ENCODE results near the gene ASPDH.

ASPDH gene

DNA sequence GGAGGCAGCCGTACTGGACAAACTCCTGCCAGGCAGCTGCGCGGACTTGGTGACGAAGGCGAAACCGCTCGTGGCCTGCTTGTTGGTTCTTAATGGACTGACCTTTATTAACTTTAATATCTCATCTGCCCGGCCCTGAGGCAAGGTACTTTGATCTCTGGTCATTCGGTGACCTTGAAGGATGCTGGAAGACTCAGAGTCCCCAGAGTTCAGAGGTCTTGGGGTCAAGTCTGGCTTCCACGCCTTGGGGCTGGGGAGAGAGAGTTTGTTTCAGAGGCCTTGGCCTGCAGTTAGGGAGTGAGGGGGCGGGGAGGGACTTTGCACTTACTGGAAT, 47.0 kb downstream of the ASPDH start:
- DNase-seq (ENCODE audit: extremely low spot score): no peak
- POLR2A ChIA-PET: interaction anchor here (0.6 kb wide), 1 partner anchor 39 kb away, joined by 3 read pairs; no protein-coding TSS in a partner anchor
- TF ChIP-seq, protein P1, sequence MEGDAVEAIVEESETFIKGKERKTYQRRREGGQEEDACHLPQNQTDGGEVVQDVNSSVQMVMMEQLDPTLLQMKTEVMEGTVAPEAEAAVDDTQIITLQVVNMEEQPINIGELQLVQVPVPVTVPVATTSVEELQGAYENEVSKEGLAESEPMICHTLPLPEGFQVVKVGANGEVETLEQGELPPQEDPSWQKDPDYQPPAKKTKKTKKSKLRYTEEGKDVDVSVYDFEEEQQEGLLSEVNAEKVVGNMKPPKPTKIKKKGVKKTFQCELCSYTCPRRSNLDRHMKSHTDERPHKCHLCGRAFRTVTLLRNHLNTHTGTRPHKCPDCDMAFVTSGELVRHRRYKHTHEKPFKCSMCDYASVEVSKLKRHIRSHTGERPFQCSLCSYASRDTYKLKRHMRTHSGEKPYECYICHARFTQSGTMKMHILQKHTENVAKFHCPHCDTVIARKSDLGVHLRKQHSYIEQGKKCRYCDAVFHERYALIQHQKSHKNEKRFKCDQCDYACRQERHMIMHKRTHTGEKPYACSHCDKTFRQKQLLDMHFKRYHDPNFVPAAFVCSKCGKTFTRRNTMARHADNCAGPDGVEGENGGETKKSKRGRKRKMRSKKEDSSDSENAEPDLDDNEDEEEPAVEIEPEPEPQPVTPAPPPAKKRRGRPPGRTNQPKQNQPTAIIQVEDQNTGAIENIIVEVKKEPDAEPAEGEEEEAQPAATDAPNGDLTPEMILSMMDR (IDR thresholded peaks at IDR 0.05; ENCODE audit: control extremely low read depth, extremely low read depth, low read depth, missing control alignments): no peak
- CTCF ChIA-PET: interaction anchor here (0.8 to 3.9 kb wide), 6 partner anchors 8 to 229 kb away, joined by 3 to 16 read pairs (median 4); no protein-coding TSS in a partner anchor

DNA sequence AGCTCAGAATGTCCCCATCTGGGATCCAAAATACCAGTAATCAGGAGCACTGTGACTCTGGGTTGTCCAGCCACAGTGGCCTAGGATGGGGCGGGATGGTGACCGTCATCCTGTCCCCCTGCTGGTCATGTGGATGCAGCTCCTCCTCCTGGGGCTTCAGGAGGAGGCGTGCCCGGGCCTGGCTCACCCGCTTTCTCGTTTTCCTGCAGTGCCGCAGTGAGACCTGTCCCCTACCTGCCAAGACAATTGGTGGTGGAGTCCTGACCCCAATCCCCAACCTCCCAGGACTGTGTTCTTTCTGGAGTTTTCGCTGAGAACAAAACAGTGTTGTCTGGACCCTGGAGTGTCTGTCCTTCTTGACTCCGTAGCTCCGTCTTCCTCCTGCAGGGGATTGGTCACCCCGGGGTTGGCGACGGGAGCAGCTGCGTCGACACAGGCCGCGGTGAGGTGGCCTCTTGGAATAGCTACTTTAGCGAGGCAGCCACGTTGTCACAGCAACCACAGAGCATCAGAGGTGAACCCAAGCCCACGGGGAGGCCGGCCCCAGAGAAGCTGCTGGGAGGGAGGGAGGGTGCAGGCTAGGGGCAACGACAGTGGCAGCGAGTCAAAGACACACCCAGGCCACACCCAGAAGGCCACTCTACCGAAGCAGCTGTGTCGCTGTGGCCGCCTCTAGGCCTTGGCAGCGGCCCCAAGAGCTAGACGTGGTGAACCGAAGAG, 47.6 kb downstream of the ASPDH start:
- TF ChIP-seq, protein P1 (IDR thresholded peaks at IDR 0.05; ENCODE audit: control extremely low read depth, extremely low read depth, low read depth, missing control alignments): no peak
- DNase-seq (ENCODE audit: extremely low spot score): no peak
- POLR2A ChIA-PET: no interaction called here
- CTCF ChIA-PET: interaction anchor here (0.8 to 3.9 kb wide), 8 partner anchors 9 to 228 kb away, joined by 3 to 16 read pairs (median 4); no protein-coding TSS in a partner anchor

DNA sequence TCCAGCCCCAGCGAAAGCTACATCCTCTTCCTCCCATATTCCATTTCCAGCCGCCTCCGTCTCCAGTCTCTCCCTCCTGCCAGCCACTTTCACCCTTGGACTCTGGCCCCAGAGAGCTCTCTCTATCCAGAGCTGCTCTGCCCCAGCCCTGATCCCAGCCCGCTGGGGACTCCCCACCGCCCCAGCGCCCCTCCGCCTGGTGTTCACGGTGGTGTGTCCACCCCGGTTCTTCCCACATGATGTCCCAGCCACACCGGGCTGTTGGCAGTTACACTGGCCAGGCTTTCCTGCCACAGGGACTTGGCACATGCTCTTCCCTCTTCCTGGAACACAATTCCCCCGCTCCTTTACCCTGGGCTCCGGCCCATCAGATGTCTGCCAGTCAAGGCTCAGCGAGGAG, 48.7 kb downstream of the ASPDH start:
- ChIA-PET CTCF (interaction anchor here (0.7 to 3.9 kb wide), 3 partner anchors 71 to 96 kb away, joined by 3 to 16 read pairs (median 3); no protein-coding TSS in a partner anchor), POLR2A (no interaction called here)
- no peak for DNase-seq (ENCODE audit: extremely low spot score)
- TF ChIP-seq, protein P1 (IDR thresholded peaks at IDR 0.05; ENCODE audit: control extremely low read depth, extremely low read depth, low read depth, missing control alignments): no peak

DNA sequence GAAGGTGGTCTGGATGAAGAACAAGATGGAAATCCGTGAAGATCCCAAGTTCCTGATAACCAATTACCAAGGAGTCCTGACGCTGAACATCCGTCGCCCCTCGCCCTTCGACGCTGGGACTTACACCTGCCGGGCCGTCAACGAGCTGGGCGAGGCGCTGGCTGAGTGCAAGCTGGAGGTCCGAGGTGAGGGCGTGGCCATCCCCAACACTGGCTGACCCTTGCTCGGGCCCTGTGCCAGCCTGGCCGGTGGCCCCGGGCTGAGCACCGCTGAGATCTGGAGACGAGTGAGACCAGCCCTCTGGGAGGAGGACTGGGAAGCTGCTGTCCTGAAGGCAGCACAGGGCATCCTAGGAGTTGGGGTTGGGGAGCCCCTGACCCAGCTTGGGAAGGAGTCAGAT, 49.4 kb downstream of the ASPDH start:
- ChIA-PET CTCF (interaction anchor here (0.9 to 3.9 kb wide), 3 partner anchors 96 to 107 kb away, joined by 3 to 16 read pairs (median 3); no protein-coding TSS in a partner anchor), POLR2A (no interaction called here)
- TF ChIP-seq, protein P1 (IDR thresholded peaks at IDR 0.05; ENCODE audit: control extremely low read depth, extremely low read depth, low read depth, missing control alignments): no peak
- DNase-seq (ENCODE audit: extremely low spot score): no peak

DNA sequence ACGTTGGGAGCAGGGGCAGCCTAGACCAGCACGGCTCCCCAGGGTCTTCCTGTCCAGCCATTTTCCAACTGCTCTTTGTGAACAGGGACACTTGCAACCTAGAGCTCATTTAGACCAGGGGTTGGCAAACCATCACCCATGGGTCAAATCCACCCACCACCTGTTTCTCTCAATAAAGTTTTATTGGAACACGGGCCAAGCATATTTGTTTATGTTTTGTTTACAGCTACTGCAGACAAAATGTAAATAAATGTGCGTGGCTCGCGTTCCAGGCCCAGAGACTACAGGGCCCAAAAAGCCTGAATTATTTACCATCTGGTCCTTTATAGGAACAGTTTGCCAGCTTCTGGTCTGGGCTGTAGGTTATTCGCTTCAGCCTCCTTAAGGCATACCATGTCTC, 50.7 kb downstream of the ASPDH start:
- CTCF ChIA-PET: interaction anchor here (0.8 to 4.2 kb wide), 10 partner anchors 9 to 321 kb away, joined by 3 to 37 read pairs (median 5); no protein-coding TSS in a partner anchor
- no peak for DNase-seq (ENCODE audit: extremely low spot score)
- POLR2A ChIA-PET: interaction anchor here (0.6 kb wide), 1 partner anchor 48 kb away, joined by 8 read pairs; no protein-coding TSS in a partner anchor
- TF ChIP-seq, protein P1 (IDR thresholded peaks at IDR 0.05; ENCODE audit: control extremely low read depth, extremely low read depth, low read depth, missing control alignments): no peak

All from GM10248 (cell line).